ENCODE results near the gene PTPRJ.
"Not testable (repeated sequence)": the region's sequence is repeated elsewhere in the genome, so short reads cannot be mapped to it uniquely, and the experiment has no call there.

The PTPRJ gene

DNA sequence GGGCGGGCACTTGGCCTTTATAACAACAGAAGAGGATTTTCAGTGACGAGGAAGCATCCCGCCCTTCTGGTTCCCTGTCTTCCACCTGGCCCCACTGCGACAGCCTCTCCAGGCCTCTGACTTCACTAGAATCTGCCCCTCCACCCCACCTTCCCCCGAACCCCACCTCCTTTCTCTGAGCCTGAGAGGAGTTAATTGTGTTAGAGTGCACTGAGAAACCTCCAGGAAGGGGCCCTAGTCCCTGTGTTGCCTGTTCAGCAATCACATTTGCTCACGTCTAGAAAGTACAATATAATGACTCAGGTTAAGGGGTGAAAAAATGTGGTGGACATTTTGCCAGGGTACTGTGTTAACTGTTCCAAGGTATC lies 38.8 kb downstream of the PTPRJ start:
- DNase-seq: no peak

DNA sequence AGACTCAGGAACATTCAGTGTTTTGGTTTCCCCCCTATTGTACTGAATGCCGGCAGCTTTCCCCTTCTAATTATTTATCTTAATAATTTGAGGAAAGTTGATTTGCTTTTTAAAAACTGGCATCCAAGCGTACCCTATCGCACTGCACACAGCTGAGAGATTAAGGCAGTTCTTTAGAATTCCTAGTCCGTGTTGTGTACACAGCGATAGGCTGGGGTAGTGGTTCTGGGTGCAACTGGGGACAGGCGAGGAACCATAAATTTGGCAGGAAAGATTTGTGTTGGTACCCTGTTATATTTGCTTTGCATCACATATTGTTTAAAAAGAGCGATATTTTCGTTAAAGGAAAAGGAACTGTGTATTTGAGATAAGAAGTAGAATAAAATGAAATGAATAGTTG lies 39.2 kb downstream of the PTPRJ start:
- no peak for DNase-seq

DNA sequence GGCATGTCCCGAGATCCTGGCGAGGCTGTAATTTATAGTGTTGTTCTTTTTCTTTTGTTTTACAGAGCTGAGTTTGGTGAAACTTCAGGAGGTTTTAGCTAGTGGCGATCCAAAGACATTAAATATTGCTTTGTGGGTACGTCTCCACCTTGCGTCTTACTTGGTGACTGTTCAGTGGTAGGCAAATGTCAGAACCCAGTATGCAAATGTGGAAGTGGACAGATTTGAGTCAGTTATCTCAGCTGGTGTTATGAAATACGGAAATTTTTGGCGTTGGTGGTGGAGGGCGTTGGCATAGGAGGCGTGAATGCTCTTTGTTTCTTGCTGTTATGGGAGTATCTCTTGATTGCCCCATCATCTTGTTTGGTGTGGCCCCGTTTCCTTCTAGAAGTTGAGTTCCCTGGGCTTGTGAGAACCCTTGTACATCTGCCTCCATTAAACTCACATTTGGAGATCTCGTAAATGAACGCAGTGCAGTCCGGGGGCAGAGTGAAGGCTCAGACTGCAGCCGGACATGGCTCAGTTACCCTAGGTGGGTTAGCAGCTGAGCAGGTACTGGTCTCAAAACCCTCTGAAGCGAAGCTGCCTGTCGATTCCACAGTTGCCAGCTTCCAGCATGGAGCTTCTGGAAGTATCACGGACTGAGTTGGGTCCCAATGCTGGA lies 39.9 kb downstream of the PTPRJ start:
- DNase-seq: no peak

DNA sequence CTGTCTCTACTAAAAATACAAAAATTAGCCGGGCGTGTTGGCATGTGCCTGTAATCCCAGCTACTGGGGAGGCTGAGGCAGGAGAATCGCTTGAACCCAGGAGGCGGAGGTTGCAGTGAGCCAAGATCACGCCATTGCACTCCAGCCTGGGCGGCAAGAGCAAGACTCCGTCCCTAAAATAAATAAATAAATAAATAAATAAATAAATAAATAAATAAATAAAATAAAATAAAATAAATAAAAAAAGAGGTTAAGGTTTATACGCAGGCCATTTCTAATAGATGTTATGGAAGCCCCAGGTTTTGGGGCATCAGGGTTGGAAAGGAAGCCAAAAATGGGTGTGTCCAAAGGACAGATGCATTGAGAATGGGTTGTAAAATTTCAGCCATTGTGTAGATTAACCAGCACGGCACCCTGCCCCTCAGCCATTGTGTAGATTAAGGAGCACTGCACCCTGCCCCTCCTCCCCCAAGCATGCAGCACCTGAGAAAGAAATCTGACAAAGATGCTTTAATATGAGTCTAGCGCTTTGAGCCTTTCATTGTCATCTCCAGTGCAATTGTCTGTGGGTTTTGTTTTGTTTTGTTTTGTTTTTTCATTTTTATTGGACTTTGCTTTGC lies 41.0 kb downstream of the PTPRJ start:
- not testable (repeated sequence) for DNase-seq

DNA sequence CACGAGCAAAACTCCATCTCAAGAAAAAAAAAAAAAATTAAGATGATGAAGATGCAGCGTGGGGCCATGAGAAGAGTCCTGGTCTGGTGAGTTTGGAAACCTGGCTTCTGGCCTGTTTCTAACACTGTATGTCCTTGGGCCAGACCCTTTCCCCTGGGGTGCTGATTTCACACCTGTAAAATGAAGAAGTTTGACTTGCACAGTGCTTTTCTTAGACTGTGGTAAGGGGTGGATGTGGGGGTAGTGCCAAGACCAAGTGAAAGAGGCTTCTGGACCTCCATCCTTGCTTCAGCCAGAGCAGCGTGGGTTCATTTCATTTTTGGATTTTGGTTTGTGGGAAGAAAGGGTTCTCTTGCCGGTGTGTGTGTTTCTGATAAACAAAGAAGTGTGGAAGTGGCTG lies 42.1 kb downstream of the PTPRJ start:
- DNase-seq: no peak

DNA sequence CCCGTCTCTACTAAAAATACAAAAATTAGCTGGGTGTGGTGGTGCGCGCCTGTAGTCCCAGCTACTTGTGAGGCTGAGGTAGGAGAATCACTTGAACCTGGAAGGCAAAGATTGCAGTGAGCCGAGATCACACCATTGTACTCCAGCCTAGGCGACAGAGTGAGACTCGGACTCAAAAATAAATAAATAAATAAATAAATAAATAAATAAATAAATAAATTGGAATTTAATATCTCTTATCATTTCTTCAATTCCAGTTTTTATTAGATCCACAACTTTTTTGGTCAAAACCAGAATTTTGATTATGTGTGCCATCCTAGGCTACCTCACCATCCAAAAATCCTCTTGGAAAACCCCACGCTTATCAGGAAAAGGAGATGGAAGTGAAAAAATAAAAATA lies 43.2 kb downstream of the PTPRJ start:
- DNase-seq: not testable (repeated sequence)

DNA sequence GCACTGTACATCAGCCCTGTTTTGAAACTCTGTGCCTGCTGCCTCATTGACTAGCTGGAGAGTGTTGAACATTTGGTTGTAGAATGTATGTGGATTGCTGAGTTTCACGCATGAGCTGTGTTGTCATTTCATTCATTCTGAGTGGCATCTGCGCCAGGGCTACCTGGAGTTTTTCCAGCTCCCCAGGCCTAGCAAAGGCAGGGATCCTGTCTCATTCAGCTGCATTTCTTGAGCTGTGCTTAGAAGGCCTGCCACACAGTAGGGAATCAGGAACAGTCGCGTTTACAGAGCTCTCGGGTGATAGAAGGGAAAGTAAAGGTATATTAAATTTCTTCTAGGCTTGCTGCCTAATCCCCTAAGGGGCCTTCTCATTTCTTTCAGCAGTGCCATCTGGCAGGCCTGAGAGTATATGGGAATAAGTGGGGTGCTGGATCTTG lies 44.3 kb downstream of the PTPRJ start:
- DNase-seq: peak; percentile 76

DNA sequence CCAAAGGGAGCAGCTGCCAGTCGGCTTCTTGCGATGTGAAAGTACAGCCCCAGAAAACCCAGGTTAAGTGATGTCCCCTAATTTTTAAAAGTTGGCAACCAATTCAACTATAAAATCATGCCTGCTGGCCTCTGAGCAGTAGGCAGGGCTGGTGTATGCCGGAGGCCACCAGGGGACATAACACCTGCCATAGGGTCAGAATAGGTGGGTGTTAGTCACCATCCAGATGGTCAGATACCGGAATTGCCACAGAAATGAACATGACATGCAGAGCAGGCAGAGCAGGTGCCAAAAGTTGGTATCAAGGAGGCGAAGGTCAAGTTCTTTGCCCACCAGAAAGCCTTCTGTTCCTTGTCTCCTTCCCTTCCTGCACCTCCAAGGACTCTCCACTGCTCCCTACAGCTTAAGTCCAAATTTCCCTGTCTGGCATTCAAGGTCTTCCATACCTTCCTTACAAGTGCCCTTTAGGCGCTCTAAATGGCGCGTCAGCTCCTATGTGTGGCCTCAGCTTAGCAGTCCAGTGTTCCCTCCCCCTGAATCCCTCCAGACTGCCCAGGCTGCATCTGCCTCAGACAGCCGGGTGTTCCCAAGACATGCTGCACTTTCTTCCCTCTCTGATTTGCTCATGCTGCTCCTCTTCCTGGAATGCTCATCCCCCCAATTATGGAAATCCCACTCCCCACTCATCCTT lies 45.1 kb downstream of the PTPRJ start:
- no peak for DNase-seq

DNA sequence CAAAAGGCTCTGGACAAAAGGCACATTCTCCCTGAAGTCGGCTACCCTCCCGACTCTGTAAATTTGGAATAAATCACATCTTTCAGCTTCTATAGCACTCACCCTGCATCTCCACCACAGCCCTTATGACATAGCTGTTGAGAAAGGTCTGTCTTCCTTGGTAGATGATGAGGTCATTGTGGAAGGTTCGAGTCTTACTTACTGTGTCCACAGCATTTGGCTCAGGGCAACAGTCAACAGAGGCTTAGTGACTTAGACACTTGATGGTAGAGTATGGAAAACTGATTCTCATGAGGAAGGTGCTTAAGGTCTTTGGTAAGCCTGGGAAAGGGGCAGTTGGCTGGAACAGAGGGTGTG lies 45.6 kb downstream of the PTPRJ start:
- DNase-seq: no peak

DNA sequence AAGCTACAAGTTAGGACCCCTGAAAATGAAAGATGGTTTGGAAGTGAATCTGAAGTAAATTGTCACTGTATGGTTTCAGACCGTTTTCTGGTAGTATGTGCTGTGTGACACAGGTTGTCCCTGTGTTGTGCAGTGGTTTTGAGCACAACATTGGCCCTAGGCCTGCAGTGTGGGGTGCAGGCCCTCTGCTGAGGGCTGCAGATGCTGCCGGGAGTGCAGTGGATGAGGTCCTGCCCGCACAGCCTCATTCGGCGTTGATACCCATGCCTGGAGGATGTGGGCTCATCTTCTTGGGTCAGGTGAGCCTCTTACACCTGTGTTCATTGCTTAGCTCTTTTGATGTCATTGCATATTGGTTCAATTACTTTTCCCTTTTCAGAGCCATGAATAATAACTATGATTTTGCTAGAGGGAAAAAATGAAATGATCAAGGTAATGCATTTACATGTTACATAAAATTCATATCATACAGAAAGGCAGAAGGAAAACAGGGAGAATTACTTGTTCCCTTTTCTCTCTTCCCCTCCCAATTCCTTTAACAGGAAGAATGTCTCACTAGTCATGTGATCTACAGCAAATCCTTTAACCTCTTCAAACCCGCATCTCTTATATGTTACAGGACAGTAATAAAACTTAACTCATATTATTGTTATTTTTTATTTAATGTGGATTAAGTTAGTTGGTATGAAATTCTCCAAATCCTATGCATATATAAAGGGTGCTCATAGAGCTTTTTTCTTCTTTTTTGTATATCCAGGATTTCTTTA lies 48.7 kb downstream of the PTPRJ start:
- DNase-seq: no peak

DNA sequence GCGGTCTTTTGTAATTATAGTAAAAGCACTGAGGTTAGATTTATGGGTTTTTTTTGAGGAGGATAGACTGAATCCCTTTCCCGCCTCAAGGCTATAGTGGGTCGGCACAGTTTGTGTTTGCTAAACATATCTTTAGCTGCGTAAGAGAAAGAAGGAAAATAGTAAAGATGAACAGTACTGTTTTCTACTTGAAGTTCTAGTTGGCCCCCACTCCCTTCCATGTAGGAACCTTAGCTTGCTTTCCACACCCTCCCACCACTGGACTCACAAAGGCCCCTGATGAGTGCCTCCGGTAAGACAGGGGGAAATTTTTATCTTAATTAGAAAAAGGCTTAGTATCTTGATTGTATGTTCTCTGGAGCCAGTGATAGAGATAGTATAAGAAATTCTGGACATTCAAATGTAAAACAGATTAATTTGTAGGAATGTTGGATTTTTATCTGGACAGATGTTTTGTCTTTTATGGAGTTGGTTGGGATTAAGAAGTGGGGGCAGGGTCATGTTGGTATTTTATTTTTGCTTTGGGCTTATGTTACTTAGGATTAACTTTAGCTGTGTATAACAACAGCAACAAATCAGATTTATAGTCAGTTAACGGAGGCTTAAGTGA lies 49.4 kb downstream of the PTPRJ start:
- DNase-seq: no peak

DNA sequence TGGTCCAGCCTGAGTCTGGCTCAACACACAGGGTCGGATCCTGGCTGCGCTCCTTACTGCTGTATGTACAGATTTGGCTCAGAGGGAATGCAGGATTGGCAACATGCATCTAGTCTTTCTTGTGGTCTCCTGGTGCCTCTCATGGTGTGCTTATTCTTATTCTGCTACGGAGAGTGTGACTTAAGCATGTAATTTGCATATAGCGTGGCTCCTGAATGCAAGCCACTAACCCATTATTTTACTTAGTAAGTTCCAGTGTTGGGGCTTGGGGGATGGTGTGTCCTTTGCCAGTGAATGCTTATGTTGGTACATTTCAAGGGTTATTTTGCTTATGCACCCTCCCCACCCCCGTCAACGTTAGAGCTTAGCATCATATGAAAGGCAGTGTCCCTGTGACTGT lies 51.2 kb downstream of the PTPRJ start:
- DNase-seq: no peak

DNA sequence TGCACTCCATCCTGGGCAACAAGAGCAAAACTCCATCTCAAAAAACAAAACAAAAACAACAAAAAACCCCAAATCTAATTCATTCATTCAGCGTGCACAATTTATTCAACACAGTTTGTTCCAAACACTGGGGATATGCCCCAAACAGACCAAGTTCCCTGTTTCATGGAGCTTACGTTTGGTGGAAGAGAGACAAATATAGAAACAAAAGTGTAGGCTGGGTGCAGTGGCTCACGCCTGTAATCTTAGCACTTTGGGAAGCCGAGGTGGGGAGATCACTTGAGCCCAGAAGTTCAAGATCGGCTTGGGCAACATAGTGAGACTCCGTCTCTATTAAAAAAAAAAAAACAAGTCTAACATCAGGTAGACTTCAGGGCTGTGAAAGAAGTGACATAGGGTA lies 52.4 kb downstream of the PTPRJ start:
- no peak for DNase-seq

DNA sequence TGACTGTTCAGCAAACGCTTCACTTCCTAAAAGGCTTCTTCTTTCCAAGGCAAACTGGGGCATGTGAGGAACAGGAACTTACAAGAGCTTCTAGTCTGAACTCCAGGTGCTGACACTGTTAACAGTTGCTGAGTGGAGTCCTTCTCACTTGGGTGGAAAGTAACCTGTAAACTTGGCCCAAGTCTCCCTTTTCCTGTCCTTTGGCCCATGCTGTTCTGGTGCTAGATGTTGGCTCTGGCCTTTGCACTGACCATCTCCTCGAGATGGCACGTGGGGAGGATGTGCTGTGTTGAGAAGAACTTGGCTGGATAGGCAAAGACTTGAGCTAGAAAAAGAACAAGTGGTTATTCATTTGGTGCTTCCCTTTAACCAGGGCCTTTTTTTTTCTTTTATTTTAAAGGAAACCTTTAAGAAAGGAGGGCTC lies 53.6 kb downstream of the PTPRJ start:
- DNase-seq: no peak

DNA sequence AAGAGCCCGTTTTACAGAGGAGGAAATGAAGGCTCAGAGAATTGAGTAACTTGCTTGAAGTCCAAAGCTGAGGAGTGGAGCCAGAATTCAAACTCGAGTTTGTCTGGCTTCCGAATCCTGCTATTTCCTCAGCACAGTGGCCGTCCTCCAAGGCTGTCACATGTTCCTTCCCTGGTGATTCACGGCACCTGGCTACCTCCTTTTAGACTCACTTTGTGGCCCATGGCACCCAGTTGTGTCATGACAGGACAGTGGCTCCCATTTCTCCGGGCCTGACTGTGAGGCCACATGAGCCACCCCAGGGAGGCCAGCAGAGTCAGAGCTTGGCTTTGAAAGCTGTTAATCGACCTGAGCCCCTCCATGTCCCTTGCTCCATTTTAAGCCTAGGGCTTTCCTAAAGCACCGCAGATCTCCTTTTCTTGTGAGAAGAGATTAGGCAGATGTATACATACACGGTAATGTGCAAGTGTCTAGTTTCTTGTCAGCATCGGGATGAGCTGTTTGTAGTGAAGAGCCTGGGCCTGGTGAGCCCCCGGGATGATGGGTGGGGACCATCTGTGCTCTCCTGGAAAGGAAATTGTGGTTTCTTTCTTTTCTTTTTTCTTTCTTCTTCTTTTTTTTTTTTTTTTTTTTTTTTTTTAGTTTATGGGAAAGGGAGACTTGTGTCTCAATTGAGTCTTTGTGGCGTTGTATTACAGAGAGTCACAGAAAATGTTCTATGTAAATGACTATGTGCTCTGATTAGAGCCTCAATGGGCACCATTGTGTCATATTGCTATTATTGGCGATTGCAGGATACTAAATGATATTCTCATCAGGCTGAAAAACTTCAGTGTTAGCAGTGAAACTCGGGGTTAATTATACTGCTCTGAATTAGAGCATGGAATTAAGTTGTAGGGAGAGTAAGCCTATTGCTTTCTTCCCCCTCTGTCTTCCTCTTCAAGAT lies 54.8 kb downstream of the PTPRJ start:
- DNase-seq: no peak

DNA sequence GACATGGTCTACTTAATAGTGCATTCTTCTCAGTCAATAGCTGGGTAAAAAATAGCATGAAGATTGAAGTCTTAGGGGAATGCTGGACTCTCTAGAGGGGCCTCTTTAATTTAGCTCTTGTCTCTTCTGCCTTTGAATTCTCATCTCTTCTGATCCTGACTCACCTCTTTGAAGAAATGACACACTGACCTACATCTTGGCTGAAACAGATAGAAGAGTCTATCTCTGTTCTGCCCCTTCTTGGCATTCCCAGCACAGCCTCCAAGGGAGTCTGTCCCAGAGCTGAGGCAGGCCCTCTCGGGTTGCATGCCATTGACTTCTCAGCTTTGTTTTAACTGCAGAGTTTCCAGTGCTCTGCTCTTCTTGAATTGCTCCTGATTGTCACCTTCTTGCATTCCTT lies 55.7 kb downstream of the PTPRJ start:
- DNase-seq: no peak

DNA sequence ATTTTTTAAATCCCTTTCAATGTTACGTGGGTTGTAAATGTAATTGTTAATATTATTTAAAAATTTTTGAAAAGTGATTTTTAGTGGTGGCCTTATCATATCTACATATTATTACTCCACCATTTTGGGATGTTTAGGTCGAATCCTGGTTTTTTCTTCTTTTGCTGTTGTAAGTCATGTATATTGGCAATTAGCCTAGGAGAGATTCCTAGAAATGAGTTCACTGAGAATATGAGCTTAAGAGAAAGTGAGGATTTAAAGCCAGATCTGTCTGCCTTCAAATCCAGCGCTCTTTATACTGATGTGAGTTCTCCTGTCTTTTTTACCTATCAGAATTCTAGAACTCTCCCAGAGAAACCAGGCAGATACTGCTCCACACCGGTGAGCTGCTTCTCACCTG lies 56.1 kb downstream of the PTPRJ start:
- no peak for DNase-seq

DNA sequence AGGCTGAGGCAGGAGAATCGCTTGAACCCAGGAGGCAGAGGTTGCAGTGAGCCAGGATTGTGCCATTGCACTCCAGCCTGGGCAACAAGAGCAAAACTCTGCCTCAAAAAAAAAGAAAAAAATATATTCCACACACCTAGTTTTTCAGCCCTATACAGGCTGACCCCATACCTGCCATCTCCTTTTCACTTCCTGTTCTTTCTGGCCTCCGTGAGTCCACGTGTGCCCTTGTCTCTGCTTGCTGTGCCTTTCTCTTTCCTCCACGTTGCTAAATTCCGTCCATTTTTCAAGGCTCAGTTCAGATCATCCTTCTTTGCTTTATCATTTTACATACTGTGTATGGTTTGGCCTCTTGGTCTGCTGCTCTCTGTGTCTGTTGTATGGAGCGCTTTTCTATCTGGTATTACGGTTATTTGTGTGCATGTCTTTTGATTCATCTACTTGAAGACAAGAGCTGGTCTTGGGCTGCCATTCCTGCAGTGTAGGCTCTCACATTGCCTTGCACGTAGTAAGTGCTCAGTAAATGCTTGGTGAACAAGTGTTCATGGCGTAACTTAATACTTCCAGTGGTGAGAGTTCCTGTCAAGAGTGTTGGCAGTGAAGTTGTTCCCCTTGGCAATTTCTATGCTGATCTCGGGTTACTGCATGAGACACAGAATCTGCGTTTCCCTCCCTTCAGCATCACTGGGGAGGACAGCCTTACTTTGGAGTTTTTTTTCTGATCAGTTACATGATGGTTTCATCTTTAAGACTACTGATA lies 57.5 kb downstream of the PTPRJ start:
- no peak for DNase-seq

DNA sequence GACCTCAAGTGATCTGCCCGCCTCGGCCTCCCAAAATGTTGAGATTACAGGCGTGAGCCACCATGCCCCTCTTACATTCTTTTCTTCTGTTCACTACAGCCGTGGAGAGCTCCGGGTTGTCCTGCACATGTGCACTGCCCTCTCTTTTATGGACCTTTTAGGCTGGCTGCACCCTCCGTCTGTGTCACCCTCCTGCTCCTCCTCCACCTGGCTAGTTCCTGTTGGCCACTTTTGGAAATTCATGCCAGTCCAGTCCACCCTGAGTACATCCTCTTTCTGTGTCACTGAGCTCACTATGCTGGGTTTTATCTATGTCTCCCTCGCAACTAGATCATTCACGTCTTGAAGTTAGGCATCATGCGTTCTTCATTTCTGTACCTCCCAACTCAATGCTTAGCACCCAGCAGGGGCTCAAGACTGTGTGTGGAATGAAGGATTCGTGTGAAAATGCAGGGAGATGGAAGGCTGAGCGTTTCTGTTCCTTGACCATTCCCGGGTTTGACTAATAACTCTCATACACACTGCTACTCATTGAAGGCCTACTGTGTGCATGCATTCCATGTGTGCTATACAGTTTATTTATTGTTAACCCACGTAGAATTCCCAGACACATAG lies 60.6 kb downstream of the PTPRJ start:
- DNase-seq: no peak

DNA sequence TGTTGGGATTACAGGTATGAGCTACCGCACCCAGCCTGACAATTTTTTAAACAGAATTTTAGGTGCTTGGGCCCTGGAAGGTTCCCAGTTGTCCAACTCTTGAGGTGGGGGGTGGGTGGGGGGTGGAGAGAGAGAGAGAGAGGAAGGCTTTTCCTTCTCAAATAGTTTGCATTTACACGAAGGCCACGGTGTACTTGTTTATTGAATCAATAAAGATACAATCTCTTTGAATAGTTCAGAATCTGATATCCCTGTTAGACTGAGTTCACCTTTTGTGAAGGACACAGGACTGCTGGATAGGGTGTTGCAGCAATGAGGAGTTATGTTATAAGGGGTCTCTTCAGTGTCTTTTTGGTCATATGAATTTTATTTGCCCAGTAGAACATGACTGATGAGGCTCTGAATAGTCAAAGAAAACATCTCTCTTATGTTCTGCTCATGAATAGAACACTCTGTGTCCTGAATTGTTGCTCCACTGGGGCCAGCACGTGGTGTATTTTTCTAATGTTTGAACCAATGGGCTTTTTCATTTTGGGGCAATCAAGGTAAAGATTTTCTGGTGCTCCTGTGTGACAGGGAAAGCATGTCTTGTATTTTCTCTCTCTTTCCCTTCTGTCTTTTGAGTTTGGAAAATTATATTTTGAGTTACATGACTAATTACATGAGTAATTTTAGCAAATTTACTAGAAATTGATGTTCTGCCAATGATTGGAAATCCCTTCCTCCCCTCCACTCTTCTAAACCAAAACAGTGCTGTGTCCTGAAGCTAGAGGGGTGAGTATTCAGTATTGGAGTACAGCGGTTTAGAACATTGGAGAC lies 61.7 kb downstream of the PTPRJ start:
- DNase-seq: no peak

Measured in NCI-H1092 treated with DMSO at 0.1 percent for 48 hours (cell line).